HTR-8/SVneo (cell line): ENCODE data around the gene HOXA11.
A peak's percentile ranks its signal among the peaks of the same experiment; 100 is the strongest.

ENCODE experiments used
- DNase-seq: peaks from one replicate; pipeline ENCODE4 v3.0.0; 2011; ENCODE audit warnings: low spot score, mixed read lengths; ENCODE audit not compliant: insufficient read length
- FAIRE-seq: peaks from 2 replicates; lab custom pipeline; 2011; peaks lifted over from hg19 to GRCh38; lab: Jason Lieb, UNC

HOXA11 gene

DNA sequence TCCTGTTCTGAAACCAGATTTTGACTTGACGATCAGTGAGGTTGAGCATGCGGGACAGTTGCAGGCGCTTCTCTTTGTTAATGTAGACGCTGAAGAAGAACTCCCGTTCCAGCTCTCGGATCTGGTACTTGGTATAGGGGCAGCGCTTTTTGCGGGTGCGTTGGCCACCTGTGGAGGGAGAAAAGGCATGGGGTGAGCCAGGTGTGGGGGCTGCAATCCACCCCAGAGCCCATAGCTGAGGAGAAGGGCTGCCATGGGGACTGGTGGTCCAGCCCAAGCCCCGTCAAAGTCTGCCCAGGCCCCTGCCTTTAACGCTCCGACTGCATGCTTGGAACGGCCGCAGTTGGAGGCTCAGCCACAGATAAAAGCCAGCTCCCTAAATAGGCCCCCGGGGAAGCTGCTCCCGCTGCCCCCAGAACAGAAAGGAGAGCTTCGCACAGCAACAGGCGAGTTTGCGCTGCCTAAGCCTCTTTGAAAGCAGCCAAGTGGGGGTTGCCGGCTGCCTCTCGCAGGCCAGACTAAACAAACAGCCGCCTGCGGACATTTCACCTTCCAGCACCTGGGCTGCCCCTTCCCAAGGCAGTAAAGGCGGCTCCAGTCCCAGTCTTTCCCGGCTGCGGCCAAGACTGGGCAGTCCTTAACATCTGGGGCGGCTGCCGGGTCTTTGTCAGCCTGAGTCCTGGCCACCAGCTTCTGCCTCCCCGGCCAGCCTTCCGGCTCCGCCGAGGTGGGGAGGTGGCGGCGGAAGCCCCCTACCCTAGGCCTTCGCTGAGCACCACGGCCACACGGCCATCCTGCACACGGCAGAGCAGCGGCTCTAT is 2.0 kb downstream of the HOXA11 start:
- no peak for FAIRE-seq
- DNase-seq = no peak

GRCh38 chr7:27182285-27182841 is 2.7 kb downstream of the HOXA11 start:
- FAIRE-seq (no peak), DNase-seq (no peak)

GRCh38 chr7:27181795-27182275 is 3.2 kb downstream of the HOXA11 start:
- no peak for FAIRE-seq

DNA sequence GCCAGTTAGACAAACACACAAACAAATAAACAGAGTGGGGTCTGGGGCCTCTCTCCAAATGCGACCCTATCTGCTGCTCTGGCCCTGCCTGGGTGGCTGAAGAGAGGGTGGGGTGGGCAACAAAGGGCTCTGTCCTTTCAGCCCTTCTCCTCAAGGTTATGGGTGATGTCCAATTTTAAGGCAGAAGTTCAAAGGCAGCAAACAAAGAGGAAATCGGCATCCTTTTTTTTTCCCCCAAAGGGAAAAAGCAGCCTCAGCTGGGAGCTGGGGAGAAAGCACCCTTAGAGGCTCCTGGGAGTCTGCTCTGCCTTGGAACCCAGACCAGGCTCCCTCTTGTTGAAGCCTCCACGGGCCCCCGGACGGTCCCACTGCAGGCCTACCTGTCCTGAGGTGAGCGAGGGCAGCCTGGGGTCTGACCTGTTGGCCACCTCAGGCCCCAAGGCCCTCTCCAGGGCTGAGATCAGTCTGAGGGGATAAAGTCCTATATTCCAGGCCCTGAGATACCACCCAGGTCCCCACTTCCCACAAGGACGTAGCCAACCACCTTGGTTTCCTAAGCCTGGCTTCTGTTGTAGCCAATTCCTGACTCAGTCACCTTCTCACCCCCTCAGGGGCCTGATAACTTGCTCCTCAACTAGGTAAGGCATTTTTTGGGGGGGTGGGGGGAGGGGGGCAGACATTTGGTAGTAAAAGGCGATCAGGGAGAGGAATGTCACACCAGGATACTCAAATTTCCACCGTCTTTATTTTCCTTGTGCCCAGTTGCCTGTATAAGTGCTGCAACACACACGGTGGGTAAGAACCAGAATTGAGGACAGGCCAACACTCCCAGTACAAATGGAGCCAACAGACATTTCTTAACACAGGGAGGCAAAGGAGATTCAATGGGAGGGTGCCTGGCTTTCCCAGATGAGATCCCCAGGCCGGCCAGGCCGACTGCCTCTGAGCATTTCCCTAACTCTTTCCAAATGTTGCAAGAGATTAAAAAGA is 4.3 kb downstream of the HOXA11 start:
- no peak for FAIRE-seq

More at GRCh38 chr7:27181795-27182275, 3.2 kb downstream of the HOXA11 start:
- DNase-seq = no peak

DNA sequence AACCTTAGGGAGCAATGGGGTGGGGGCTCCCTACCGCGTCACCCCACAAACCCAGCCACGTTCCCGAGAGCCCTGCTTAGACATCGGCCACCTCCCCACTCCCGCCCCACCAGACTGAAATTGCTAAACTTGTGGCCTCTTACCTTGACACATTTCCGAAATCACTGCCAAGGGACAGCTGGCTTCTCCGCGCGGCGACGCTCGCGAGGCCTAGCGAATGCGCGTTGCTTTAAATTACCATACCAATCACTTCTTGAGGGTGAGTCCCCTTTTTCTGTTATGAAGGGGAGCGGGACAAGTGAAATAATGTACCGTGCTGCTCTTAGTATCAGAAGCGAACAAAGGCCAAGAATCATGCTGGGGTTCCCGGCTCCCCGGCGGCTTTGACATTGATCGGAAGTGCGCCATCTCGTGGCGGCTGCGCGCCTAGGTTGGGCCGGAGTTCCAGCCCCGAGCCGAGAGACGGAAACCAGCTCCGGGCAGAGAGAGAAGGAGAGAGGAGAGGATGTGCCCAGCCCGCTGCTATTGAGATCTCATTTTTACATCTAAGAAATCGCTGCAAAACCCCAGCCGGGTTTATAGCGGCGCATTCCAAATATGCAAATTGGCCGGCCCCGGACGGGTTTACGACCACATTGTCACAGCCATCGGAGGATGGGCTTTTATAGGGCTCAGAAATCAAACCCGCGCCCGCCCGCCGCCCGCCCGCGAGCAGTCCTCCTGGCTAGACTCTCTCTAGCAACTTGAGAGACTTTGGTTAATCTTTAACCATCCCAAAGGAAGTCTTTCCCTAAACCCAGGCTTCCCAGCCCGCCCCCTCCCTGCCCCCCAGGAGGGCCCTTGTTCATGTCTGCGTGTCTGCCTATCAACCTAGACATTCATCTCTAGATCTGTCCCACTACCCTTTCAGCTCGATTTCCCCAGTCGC is 5.3 kb downstream of the HOXA11 start:
- DNase-seq (peak; percentile 72), FAIRE-seq (peak; percentile 46)

More for the DNA sequence above, 4.3 kb downstream of the HOXA11 start:
- no peak for DNase-seq

- no peak for DNase-seq
Observed at GRCh38 chr7:27179030-27179429, 6.0 kb downstream of the HOXA11 start.

GRCh38 chr7:27178366-27178765 is 6.7 kb downstream of the HOXA11 start:
- no peak for FAIRE-seq
- no peak for DNase-seq

More at GRCh38 chr7:27179030-27179429, 6.0 kb downstream of the HOXA11 start:
- FAIRE-seq = no peak

DNA sequence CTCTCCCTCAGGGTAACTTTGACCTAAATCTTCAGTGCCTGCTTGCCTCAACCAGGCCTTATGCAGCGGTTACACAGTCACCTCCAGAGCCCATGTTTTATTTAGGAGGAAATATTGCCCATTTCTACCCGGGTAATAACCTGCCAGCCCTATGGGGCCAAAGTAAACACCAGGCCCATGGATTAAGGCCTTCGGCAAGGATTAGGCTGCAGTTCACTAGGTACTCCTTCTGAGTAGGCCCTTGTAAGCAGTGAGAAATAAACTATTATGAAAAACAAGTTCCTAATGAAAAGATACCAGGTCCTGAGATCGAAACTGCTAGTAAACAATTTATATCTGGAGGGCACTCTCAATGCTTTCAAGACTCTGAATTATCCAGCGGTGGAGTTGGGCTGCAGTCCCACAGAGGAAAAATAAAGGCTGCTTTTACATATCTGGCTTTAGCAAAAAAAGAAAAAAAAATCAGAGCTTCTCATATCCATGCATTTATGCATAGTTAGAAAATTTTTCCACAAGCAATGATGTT is 7.2 kb downstream of the HOXA11 start:
- DNase-seq (no peak), FAIRE-seq (no peak)

GRCh38 chr7:27176962-27177794 is 7.9 kb downstream of the HOXA11 start:
- DNase-seq (no peak), FAIRE-seq (no peak)

DNA sequence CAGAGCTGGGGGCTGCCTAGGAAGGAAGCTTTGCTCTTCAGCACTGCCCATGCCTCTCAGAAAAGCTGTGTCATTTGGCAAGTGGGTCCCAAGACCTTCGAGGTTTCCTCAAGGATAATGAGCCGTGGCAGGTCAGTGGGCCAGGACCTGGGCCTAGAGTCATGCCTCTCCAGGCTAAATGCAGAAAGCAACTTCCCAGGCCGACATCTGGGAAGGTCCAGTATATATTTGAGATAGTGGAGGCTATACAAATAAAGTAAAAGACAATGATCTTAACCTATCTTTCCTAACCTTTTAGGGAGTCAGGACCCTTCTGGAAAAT is 8.5 kb downstream of the HOXA11 start:
- FAIRE-seq (no peak), DNase-seq (no peak)

- DNase-seq (no peak), FAIRE-seq (no peak)
Observed at GRCh38 chr7:27175626-27176523, 9.2 kb downstream of the HOXA11 start.

DNA sequence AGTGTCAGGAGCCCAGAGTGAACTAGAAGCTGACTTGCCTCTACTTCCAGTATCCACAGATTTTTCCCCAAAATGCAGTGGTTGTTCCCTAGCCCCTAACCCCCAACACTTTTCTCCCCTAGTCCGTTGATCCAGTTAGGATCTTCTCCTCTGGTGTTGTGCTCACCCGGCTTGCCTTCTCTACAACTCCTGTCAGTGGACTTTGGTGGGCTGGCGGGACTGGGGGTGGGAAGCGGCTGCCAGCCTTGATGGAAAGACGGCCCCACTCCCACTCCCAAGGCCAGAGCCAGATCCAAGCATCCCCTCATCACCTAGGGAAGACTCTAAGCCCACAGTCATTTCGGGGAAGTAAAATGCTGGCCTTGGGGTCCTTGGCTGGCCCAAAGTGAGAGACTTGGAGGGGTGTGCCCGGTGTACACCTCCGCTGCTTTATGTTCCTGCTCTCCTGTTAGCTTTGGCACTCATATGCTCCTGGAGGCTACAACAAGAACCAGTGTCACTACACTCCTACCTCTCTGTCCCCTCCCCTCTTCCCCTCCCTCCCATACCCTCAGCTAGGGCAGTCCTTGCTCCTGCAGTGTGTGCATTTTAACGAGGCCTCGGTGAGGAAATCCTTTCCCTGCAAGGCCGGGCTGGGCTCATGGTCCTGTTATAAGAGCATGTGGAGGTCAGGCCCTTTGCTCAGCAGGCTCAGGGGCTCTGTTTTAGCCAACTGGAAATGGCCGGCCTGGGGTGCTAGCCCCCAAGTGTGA is 10.0 kb downstream of the HOXA11 start:
- FAIRE-seq = peak; percentile 83
- no peak for DNase-seq

GRCh38 chr7:27173956-27174873 is 10.8 kb downstream of the HOXA11 start, which contains the start of gene HOXA10:
Gene HOXA10, minus strand, starts transcription at chr7:27174320. Its CDS starts 14 bp downstream, at chr7:27174306.
- FAIRE-seq (no peak), DNase-seq (no peak)

GRCh38 chr7:27173511-27173955 is 11.5 kb downstream of the HOXA11 start:
- DNase-seq (no peak), FAIRE-seq (no peak)

- DNase-seq (no peak), FAIRE-seq (no peak)
Observed at GRCh38 chr7:27172823-27173510, 12.1 kb downstream of the HOXA11 start.
